Upper lobe of left lung (tissue), 4 donors: Measurements from ENCODE around the gene TXNDC15.
"Not testable (repeated sequence)": the region's sequence is repeated elsewhere in the genome, so short reads cannot be mapped to it uniquely, and the experiment has no call there.

ENCODE experiments used
- CTCF ChIP-seq, 6 experiments: fragments of 450-650 bp in 4 of 6; fragments of 200-600 bp in 2 of 6; sonication (generic) in 2 of 6; IDR thresholded peaks; one replicate each; pipeline ENCODE4 v1.5.1; 2016 to 2019; ENCODE audit warnings: antibody characterized with exemption in 6 of 6
- POLR2AphosphoS5 ChIP-seq, 2 donors: sonication (generic); formaldehyde crosslinking; IDR thresholded peaks; one replicate each; pipeline ENCODE4 v1.5.1; 2017; ENCODE audit warnings: antibody characterized with exemption in 2 of 2

GRCh38 chr5:134910752-134911151 lies 36.6 kb downstream of the TXNDC15 start:
- not testable (repeated sequence) for TF ChIP-seq CTCF, POLR2AphosphoS5 (IDR thresholded peaks at IDR 0.05)
